ENCODE measurements around the gene C1orf226. TPM values are rescaled to one million over a fixed set of nuclear protein-coding genes. Genes with fewer than 3 reads are reported as not detected.
A peak's percentile ranks its signal among the peaks of the same experiment; 100 is the strongest.

Gene C1orf226
- total and polyA plus RNA-seq, 12 donors: 1.0 to 6.7 (median 5.3) TPM

GRCh38 chr1:162371611-162372010 lies 9.9 kb upstream of the C1orf226 start:
- Histone ChIP-seq H3K4me3 (no peak overlapping the region), H3K9me3 (no peaks in the 10 kb centered on the region), H3K4me1 (peaks cover 0 to 4% (median 0%) of the 10 kb centered on the region in 9 donors), H3K27me3 (no peaks in the 10 kb centered on the region), H3K27ac (no peak overlapping the region), H3K36me3 (peaks cover 0 to 12% (median 0%) of the 10 kb centered on the region in 9 donors)
- TF ChIP-seq CTCF (IDR thresholded peaks at IDR 0.05): no peak
- DNase-seq: no peak
- 93 to 94% methylated on average over 6 of the region's 6 CpGs for WGBS, 2 donors
- intact Hi-C loops (cut with DNase I): no loop called here
- ATAC-seq: no peak

- Histone ChIP-seq H3K4me3 (no peak overlapping the region), H3K27ac (no peak overlapping the region), H3K36me3 (peaks cover 0 to 8% (median 0%) of the 10 kb centered on the region in 9 donors), H3K4me1 (peaks cover 0 to 4% (median 0%) of the 10 kb centered on the region in 9 donors), H3K9me3 (no peaks in the 10 kb centered on the region), H3K27me3 (no peaks in the 10 kb centered on the region)
- ATAC-seq (peak in 3 of 8 donors; percentile 15 to 35 (median 29)), DNase-seq (no peak)
- 61 to 64% methylated on average over 13 of the region's 13 CpGs for WGBS, 2 donors
- TF ChIP-seq CTCF (IDR thresholded peaks at IDR 0.05): no peak
- intact Hi-C loops (cut with DNase I): no loop called here
Measured at GRCh38 chr1:162372159-162373071, 9.1 kb upstream of the C1orf226 start.

GRCh38 chr1:162373072-162373427 lies 8.5 kb upstream of the C1orf226 start:
- no peak for DNase-seq
- 83 to 93% methylated on average over 1 of the region's 1 CpG for WGBS, 2 donors
- no peak for ATAC-seq

More at GRCh38 chr1:162373072-162373427, 8.5 kb upstream of the C1orf226 start:
- TF ChIP-seq CTCF (IDR thresholded peaks at IDR 0.05): no peak
- Histone ChIP-seq H3K9me3 (no peaks in the 10 kb centered on the region), H3K36me3 (peaks cover 0 to 4% (median 0%) of the 10 kb centered on the region in 9 donors), H3K27ac (no peak overlapping the region), H3K4me1 (peaks cover 0 to 4% (median 0%) of the 10 kb centered on the region in 9 donors), H3K27me3 (no peaks in the 10 kb centered on the region), H3K4me3 (no peak overlapping the region)
- intact Hi-C loops (cut with DNase I): no loop called here
